B cell (primary cell): ENCODE data around the gene SKP1. TPM values are rescaled to one million over a fixed set of nuclear protein-coding genes. Genes with fewer than 3 reads are reported as not detected.

ENCODE experiments used
- ATAC-seq: fragments of 200-7000 bp; cut with Tn5 transposase; one replicate; pipeline ENCODE4 v1.10.0; 2021; ENCODE audit warnings: low read depth, mild to moderate bottlenecking, moderate number of reproducible peaks, moderate library complexity
- CTCF ChIA-PET: fragments of 350-600 bp; sonication (Branson Sonifier 250); formaldehyde crosslinking; loops from one replicate; lab custom pipeline; 2021; ENCODE audit warnings: antibody characterized with exemption, inconsistent platforms; lab: Charles Lee
- POLR2A ChIA-PET: fragments of 350-600 bp; sonication (Branson Sonifier 250); formaldehyde crosslinking; loops from one replicate; lab custom pipeline; 2021; ENCODE audit warnings: antibody characterized with exemption; lab: Charles Lee
- DNase-seq: peaks from one replicate; pipeline ENCODE4 v3.0.0; 2013
- H2AFZ ChIP-seq: 2 replicates; pipeline ENCODE4 v1.6.1; 2012; ENCODE audit warnings: mild to moderate bottlenecking, low read depth, low read length; ENCODE audit not compliant: insufficient read depth, poor library complexity, severe bottlenecking
- H3K27ac ChIP-seq, 2 donors: 1 replicate in 1 of 2; 2 replicates in 1 of 2; pipeline ENCODE4 v1.5.1; 2012 to 2013; ENCODE audit warnings: low read length in 2 of 2, mild to moderate bottlenecking in 2 of 2, moderate library complexity in 1 of 2
- H3K27me3 ChIP-seq, 4 experiments: fragments of 200-600 bp in 1 of 4; sonication (generic) in 1 of 4; replicated peaks in 1 of 4; 1 replicate in 2 of 4; 2 replicates in 2 of 4; pipeline versions ENCODE4 v1.6.1 to v1.7.0; 2013 to 2016; ENCODE audit warnings: low read length in 3 of 4, mild to moderate bottlenecking in 2 of 4, mixed read lengths in 1 of 4, moderate library complexity in 1 of 4; ENCODE audit not compliant: insufficient read depth in 4 of 4, control insufficient read depth in 3 of 4; ENCODE audit errors: control extremely low read depth in 1 of 4
- H3K36me3 ChIP-seq, 2 experiments: replicated peaks in 1 of 2; 1 replicate in 1 of 2; 2 replicates in 1 of 2; pipeline versions ENCODE4 v1.6.1 to v1.7.1; 2013; ENCODE audit warnings: low read length in 1 of 2; ENCODE audit not compliant: insufficient read depth in 2 of 2, control insufficient read depth in 1 of 2; ENCODE audit errors: control extremely low read depth in 1 of 2, extremely low read depth in 1 of 2
- H3K4me1 ChIP-seq, 2 donors: fragments of 200-600 bp in 1 of 2; sonication (generic) in 1 of 2; 1 replicate in 1 of 2; 2 replicates in 1 of 2; pipeline versions ENCODE4 v1.5.1 to v1.6.1; 2013 to 2017; ENCODE audit warnings: low read length in 2 of 2; ENCODE audit not compliant: control insufficient read depth in 2 of 2, insufficient read depth in 2 of 2
- H3K4me2 ChIP-seq: replicated peaks from 2 replicates; pipeline ENCODE3; 2012; ENCODE audit warnings: mild to moderate bottlenecking, low read depth, low read length; ENCODE audit not compliant: poor library complexity, severe bottlenecking
- H3K4me3 ChIP-seq, 5 experiments: fragments of 200-600 bp in 1 of 5; sonication (generic) in 1 of 5; 1 replicate in 3 of 5; 2 replicates in 2 of 5; pipeline versions ENCODE4 v1.5.1 to v1.7.0; 2011 to 2016; ENCODE audit warnings: low read length in 4 of 5, mild to moderate bottlenecking in 4 of 5, low read depth in 2 of 5, control low read depth in 1 of 5, moderate library complexity in 1 of 5; ENCODE audit not compliant: insufficient read depth in 1 of 5; ENCODE audit errors: control extremely low read depth in 1 of 5, extremely low read depth in 1 of 5
- H3K79me2 ChIP-seq: fragments of 200-600 bp; sonication (generic); one replicate; pipeline ENCODE4 v1.6.0; 2016; ENCODE audit warnings: low read length; ENCODE audit not compliant: control insufficient read depth, insufficient read depth
- H3K9ac ChIP-seq: fragments of 200-600 bp; sonication (generic); 2 replicates; pipeline ENCODE4 v1.6.1; 2017; ENCODE audit warnings: mild to moderate bottlenecking, low read length, moderate library complexity
- H3K9me3 ChIP-seq, 3 donors: one replicate each; pipeline versions ENCODE4 v1.6.1 to v1.7.1; 2013; ENCODE audit warnings: low read length in 2 of 3; ENCODE audit not compliant: control insufficient read depth in 2 of 3, insufficient read depth in 1 of 3; ENCODE audit errors: control extremely low read depth in 1 of 3
- H4K20me1 ChIP-seq: 2 replicates; pipeline ENCODE4 v1.6.0; 2012; ENCODE audit warnings: mild to moderate bottlenecking, low read length; ENCODE audit not compliant: insufficient read depth, control insufficient read depth, poor library complexity, severe bottlenecking
- H3K27ac Mint-ChIP-seq: one replicate; pipeline ENCODE4 v1.8.0; 2021; ENCODE audit warnings: mixed read lengths
- H3K27me3 Mint-ChIP-seq: one replicate; pipeline ENCODE4 v1.8.0; 2021; ENCODE audit warnings: mixed read lengths
- H3K4me1 Mint-ChIP-seq: one replicate; pipeline ENCODE4 v1.8.0; 2021; ENCODE audit warnings: mixed read lengths
- H3K4me3 Mint-ChIP-seq: one replicate; pipeline ENCODE4 v1.8.0; 2021; ENCODE audit warnings: mixed read lengths
- H3K9me3 Mint-ChIP-seq: one replicate; pipeline ENCODE4 v1.8.0; 2022; ENCODE audit warnings: mixed read lengths; ENCODE audit not compliant: insufficient read depth
- CTCF ChIP-seq: fragments of 200-600 bp; IDR thresholded peaks from one replicate; pipeline ENCODE4 v1.8.0; 2022; ENCODE audit warnings: antibody characterized with exemption, mild to moderate bottlenecking
- EZH2 ChIP-seq: IDR thresholded peaks from 2 replicates; pipeline ENCODE4 v1.6.1; 2012; ENCODE audit warnings: borderline replicate concordance, low read depth, mild to moderate bottlenecking, moderate library complexity, low read length; ENCODE audit not compliant: insufficient read depth, poor library complexity, severe bottlenecking
- WGBS: methylation state at CpG from one replicate; pipeline ENCODE4 v1.1.5; 2013; ENCODE audit warnings: missing lambda C conversion rate; ENCODE audit not compliant: insufficient coverage; 5-methylcytosine and 5-hydroxymethylcytosine counted together
- intact Hi-C: fragments of 100-400 bp; cut with micrococcal nuclease; formaldehyde crosslinking; loops from one replicate; pipeline ENCODE4 v1.10.0; 2022
- polyA plus RNA-seq: library from polyadenylated mRNA; depleted of rRNA; stranded (reverse); fragments of >200 nt; gene quantifications from 2 replicates; pipeline ENCODE4 v1.2.3, GENCODE V29; 2012
- total RNA-seq, 2 donors: library from RNA; stranded (reverse); fragments of 120-200 nt in 1 of 2; gene quantifications; 1 replicate in 1 of 2; 2 replicates in 1 of 2; pipeline versions ENCODE4 v1.2.3 to v1.2.4, GENCODE V29; 2013 to 2022

SKP1 gene
- total and polyA plus RNA-seq, 2 donors (not counting 1 experiment from before 2014, with no cell fraction given) = 108 to 186 TPM

DNA sequence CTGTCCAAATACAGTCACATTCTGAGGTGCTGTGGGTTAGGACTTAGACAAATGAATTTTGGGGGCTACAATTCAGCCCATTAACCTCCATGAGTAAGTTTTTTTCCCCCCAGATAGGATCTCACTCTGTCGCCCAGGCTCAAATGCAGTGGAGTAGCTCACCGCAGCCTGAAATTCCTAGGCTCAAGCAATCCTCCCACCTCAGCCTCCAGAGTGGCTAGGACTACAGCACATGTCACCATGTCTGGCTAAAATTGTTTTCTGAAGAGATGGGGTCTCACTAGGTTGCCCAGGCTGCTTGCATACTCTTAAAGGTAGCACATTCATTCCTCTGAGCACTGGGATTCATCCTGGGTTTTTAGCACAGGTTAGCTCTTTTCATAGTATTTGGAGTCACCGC, 26.9 kb upstream of the SKP1 start:
- ChIA-PET CTCF (interaction anchor here (1.4 to 1.6 kb wide), 2 partner anchors 20 to 375 kb away, joined by 3 read pairs; no protein-coding TSS in a partner anchor), POLR2A (no interaction called here)
- peaks cover 86% of the 10 kb centered on the region for H4K20me1 ChIP-seq
- H3K36me3 ChIP-seq = peaks cover 1 to 75% of the 10 kb centered on the region in 2 experiments
- WGBS = 100% methylated on average over 2 of the region's 3 CpGs
- H3K9ac ChIP-seq = no peak overlapping the region
- ATAC-seq (no peak), DNase-seq (no peak)
- no peaks in the 10 kb centered on the region for H3K27me3 ChIP-seq
- TF ChIP-seq EZH2 (no peak), CTCF (no peak)
- Mint-ChIP-seq H3K9me3 (no peaks in the 10 kb centered on the region), H3K4me3 (no peak overlapping the region), H3K27me3 (no peaks in the 10 kb centered on the region), H3K4me1 (peaks cover 22% of the 10 kb centered on the region), H3K27ac (no peak overlapping the region)
- H3K4me2 ChIP-seq = no peak overlapping the region
- intact Hi-C loops = no loop called here
- H3K79me2 ChIP-seq = peaks cover 56% of the 10 kb centered on the region
- H2AFZ ChIP-seq = no peak overlapping the region
- no peak overlapping the region for H3K27ac ChIP-seq
- H3K4me1 ChIP-seq = peaks cover 0 to 3% of the 10 kb centered on the region in 2 donors
- H3K4me3 ChIP-seq = no peak overlapping the region
- H3K9me3 ChIP-seq = no peaks in the 10 kb centered on the region

DNA sequence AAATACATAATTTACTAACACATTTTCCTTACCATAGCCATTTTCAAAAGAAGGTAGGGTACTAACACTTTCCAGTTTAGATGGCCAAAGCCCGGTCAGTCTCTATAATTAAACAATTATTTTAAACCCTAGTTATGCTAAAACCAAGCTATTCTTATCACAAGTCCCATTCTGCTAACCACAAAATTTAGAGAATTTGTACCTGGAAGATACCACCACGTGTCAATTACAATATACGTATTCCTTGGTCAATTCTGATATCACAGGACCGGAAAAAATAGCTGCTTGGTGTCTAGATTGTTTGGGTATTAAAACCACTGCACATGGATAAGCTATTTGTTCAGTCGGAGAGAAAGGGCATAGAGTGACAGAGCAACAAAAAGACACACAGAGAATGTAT, 18.9 kb upstream of the SKP1 start:
- no peak for DNase-seq
- TF ChIP-seq CTCF (no peak), EZH2 (no peak)
- Histone ChIP-seq H3K4me2 (no peak overlapping the region), H4K20me1 (peaks cover 21% of the 10 kb centered on the region), H2AFZ (no peak overlapping the region), H3K4me1 (no peaks in the 10 kb centered on the region), H3K36me3 (peaks cover 0 to 39% of the 10 kb centered on the region in 2 experiments), H3K9ac (no peak overlapping the region), H3K9me3 (no peaks in the 10 kb centered on the region), H3K27me3 (no peaks in the 10 kb centered on the region), H3K4me3 (no peak overlapping the region), H3K79me2 (no peaks in the 10 kb centered on the region), H3K27ac (no peak overlapping the region)
- ATAC-seq = no peak
- Mint-ChIP-seq H3K4me1 (no peaks in the 10 kb centered on the region), H3K9me3 (no peaks in the 10 kb centered on the region), H3K27ac (no peak overlapping the region), H3K4me3 (no peak overlapping the region), H3K27me3 (no peaks in the 10 kb centered on the region)
- ChIA-PET POLR2A (no interaction called here), CTCF (interaction anchor here (0.9 to 1.4 kb wide), 2 partner anchors 12 to 156 kb away, joined by 3 to 4 read pairs; no protein-coding TSS in a partner anchor)
- intact Hi-C loops = no loop called here
- WGBS = 94% methylated on average over 2 of the region's 5 CpGs
